Measurements from ENCODE around the gene ZSCAN10.

DNA sequence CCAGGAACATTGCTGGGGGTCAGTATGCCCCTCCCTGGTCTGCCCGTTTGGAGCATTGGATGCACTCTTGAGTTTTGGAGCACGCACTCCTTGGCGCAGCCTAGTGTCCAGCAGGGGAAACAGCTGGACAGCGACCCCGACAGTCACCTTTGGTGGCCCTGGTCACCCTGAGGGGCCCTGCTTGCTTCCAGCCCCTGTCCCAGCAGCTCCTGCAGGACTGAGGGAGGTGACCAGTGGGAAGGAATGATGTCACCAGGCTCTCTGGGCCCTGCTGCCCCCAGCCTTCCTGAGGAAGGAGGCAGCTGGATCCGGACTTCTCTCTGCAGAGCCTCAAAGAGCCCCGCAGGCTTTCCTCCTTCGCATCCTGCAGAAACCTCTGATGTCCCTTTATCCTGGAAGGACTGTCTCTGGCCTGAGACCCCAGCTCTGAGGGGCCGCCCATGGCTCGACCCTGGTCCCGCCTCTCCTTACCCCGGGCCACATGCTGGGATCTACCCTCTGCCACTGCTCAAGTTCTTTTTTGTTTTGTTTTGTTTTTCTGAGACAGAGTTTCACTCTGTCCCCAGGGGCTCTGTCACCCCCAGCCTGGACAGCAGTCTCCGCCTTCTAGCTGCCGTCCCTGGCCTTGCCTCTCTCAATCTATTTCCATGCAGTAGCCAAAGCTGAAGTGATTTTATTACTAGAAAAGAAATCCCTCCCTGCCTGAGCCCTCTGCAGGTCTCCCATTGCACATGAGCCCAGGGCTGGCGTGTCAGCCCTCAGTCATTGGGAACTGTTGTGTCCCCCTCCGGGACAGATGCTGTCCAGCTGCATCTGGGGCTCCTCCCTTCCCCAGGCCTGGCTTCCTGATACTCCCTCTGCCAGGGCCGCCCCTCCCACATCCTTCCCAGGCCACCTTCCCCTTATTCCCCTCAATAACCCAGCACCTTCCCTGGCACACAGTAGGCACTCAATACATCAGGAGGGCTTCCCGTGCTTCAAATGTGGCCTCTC, 11.6 kb downstream of the ZSCAN10 start:
- TF ChIP-seq, protein P1, sequence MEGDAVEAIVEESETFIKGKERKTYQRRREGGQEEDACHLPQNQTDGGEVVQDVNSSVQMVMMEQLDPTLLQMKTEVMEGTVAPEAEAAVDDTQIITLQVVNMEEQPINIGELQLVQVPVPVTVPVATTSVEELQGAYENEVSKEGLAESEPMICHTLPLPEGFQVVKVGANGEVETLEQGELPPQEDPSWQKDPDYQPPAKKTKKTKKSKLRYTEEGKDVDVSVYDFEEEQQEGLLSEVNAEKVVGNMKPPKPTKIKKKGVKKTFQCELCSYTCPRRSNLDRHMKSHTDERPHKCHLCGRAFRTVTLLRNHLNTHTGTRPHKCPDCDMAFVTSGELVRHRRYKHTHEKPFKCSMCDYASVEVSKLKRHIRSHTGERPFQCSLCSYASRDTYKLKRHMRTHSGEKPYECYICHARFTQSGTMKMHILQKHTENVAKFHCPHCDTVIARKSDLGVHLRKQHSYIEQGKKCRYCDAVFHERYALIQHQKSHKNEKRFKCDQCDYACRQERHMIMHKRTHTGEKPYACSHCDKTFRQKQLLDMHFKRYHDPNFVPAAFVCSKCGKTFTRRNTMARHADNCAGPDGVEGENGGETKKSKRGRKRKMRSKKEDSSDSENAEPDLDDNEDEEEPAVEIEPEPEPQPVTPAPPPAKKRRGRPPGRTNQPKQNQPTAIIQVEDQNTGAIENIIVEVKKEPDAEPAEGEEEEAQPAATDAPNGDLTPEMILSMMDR (optimal IDR thresholded peaks at IDR 0.05 in 1 of 3, IDR thresholded peaks at IDR 0.05 in 1 of 3, conservative IDR thresholded peaks at IDR 0.05 in 1 of 3; ENCODE audit: extremely low read depth in 1 of 3, insufficient read depth in 2 of 3, low read length in 3 of 3) = peak in 1 of 3 experiments; percentile 32
- no peak for TF ChIP-seq EZH2 (IDR thresholded peaks at IDR 0.05; ENCODE audit: low read length)

Measured in keratinocyte (primary cell).